Gastroesophageal sphincter (tissue), 3 donors: ENCODE data around the gene RYR3.

Experiments
- POLR2A ChIP-seq, 2 donors: fragments of 450-650 bp; IDR thresholded peaks; one replicate each; pipeline ENCODE4 v1.6.1; 2017; ENCODE audit warnings: antibody characterized with exemption in 2 of 2, mild to moderate bottlenecking in 2 of 2, moderate library complexity in 1 of 2
- POLR2AphosphoS5 ChIP-seq: sonication (generic); formaldehyde crosslinking; IDR thresholded peaks from one replicate; pipeline ENCODE4 v1.6.1; 2017; ENCODE audit warnings: antibody characterized with exemption
- TF ChIP-seq, protein P1 (sequence below), 4 experiments: fragments of 200-600 bp in 2 of 4; fragments of 450-650 bp in 2 of 4; sonication (generic) in 1 of 4; IDR thresholded peaks; one replicate each; pipeline ENCODE4 v1.5.1; 2017 to 2019; ENCODE audit warnings: antibody characterized with exemption in 4 of 4, mild to moderate bottlenecking in 2 of 4, moderate library complexity in 2 of 4

DNA sequence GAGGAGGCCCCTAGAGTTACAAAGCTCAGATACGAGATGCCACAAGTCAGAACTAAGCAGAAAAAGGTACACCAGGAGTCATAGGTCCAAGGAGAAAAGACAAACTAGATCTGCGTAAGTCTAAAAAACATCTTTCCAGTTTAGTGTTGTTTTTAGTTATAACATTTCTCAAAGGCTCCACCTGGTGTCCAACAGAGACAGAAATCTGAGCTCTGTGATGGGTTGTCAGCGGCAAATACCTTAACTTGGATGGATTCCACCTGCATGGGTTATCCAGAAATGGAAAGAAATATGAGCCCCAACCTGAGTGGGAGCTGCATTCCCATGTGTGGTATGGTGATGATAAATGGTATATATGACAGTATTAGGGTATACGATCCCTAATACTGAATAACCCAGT is 418.9 kb downstream of the RYR3 start:
- no peak for TF ChIP-seq POLR2AphosphoS5
- no peak for TF ChIP-seq POLR2A (IDR thresholded peaks at IDR 0.05)
- TF ChIP-seq, protein P1, sequence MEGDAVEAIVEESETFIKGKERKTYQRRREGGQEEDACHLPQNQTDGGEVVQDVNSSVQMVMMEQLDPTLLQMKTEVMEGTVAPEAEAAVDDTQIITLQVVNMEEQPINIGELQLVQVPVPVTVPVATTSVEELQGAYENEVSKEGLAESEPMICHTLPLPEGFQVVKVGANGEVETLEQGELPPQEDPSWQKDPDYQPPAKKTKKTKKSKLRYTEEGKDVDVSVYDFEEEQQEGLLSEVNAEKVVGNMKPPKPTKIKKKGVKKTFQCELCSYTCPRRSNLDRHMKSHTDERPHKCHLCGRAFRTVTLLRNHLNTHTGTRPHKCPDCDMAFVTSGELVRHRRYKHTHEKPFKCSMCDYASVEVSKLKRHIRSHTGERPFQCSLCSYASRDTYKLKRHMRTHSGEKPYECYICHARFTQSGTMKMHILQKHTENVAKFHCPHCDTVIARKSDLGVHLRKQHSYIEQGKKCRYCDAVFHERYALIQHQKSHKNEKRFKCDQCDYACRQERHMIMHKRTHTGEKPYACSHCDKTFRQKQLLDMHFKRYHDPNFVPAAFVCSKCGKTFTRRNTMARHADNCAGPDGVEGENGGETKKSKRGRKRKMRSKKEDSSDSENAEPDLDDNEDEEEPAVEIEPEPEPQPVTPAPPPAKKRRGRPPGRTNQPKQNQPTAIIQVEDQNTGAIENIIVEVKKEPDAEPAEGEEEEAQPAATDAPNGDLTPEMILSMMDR (IDR thresholded peaks at IDR 0.05) = no peak
